Kidney epithelial cell (primary cell): ENCODE data around the gene PLSCR3. TPM values are rescaled to one million over a fixed set of nuclear protein-coding genes. Genes with fewer than 3 reads are reported as not detected.

Experiments
- DNase-seq: peaks from one replicate; pipeline ENCODE4 v3.0.0-alpha.2; 2010; ENCODE audit warnings: low read depth
- H3K27me3 ChIP-seq: 2 replicates; pipeline ENCODE4 v1.6.0; 2011; ENCODE audit warnings: low read length; ENCODE audit not compliant: control insufficient read depth, insufficient read depth
- H3K36me3 ChIP-seq: 2 replicates; pipeline ENCODE4 v1.5.1; 2011; ENCODE audit warnings: low read length; ENCODE audit not compliant: control insufficient read depth, insufficient read depth
- H3K4me3 ChIP-seq: 2 replicates; pipeline ENCODE4 v1.5.1; 2011; ENCODE audit warnings: low read depth, mild to moderate bottlenecking, control low read depth, low read length
- CTCF ChIP-seq: IDR thresholded peaks from 2 replicates; pipeline ENCODE4 v1.5.1; 2011; ENCODE audit warnings: mild to moderate bottlenecking, moderate library complexity, low read length, control low read depth, inconsistent platforms; ENCODE audit not compliant: insufficient read depth, poor library complexity, severe bottlenecking
- total RNA-seq: library from RNA; depleted of rRNA; stranded (reverse); fragments of >200 nt; gene quantifications from 2 replicates; pipeline ENCODE4 v1.2.3, GENCODE V29; 2015

The PLSCR3 gene
- 61.8 and 74.7 TPM in 2 replicates for total RNA-seq

- peak; percentile 56 for DNase-seq
- TF ChIP-seq CTCF: peak; percentile 47
- no peaks in the 10 kb centered on the region for H3K27me3 ChIP-seq
- H3K36me3 ChIP-seq: peaks cover 1% of the 10 kb centered on the region
- H3K4me3 ChIP-seq: peak within 1 kb of the TSS; percentile 57
Observed at GRCh38 chr17:7394452-7395191, at the start of gene PLSCR3. Gene PLSCR3 (minus strand): TSS chr17:7394525. CDS start chr17:7394110, 415 bp downstream.

GRCh38 chr17:7443499-7444485 is 49.5 kb upstream of the PLSCR3 start:
- H3K4me3 ChIP-seq: no peak overlapping the region
- no peak for TF ChIP-seq CTCF
- no peak for DNase-seq
- no peaks in the 10 kb centered on the region for H3K36me3 ChIP-seq
- no peaks in the 10 kb centered on the region for H3K27me3 ChIP-seq

- H3K4me3 ChIP-seq: no peak overlapping the region
- TF ChIP-seq CTCF: no peak
- H3K36me3 ChIP-seq: no peaks in the 10 kb centered on the region
- no peak for DNase-seq
- peaks cover 2% of the 10 kb centered on the region for H3K27me3 ChIP-seq
Observed at GRCh38 chr17:7442142-7442541, 47.8 kb upstream of the PLSCR3 start.

- Histone ChIP-seq H3K27me3 (peaks cover 2% of the 10 kb centered on the region), H3K4me3 (no peak overlapping the region), H3K36me3 (no peaks in the 10 kb centered on the region)
- no peak for DNase-seq
- TF ChIP-seq CTCF: no peak
Observed at GRCh38 chr17:7441266-7441665, 46.9 kb upstream of the PLSCR3 start.

- H3K36me3 ChIP-seq: no peaks in the 10 kb centered on the region
- no peak for DNase-seq
- H3K4me3 ChIP-seq: peak overlapping the region; percentile 51
- no peak for TF ChIP-seq CTCF
- peaks cover 2% of the 10 kb centered on the region for H3K27me3 ChIP-seq
Observed at GRCh38 chr17:7440834-7441195, 46.5 kb upstream of the PLSCR3 start.
